Measurements from ENCODE around the gene LY6G5C.

LY6G5C gene

DNA sequence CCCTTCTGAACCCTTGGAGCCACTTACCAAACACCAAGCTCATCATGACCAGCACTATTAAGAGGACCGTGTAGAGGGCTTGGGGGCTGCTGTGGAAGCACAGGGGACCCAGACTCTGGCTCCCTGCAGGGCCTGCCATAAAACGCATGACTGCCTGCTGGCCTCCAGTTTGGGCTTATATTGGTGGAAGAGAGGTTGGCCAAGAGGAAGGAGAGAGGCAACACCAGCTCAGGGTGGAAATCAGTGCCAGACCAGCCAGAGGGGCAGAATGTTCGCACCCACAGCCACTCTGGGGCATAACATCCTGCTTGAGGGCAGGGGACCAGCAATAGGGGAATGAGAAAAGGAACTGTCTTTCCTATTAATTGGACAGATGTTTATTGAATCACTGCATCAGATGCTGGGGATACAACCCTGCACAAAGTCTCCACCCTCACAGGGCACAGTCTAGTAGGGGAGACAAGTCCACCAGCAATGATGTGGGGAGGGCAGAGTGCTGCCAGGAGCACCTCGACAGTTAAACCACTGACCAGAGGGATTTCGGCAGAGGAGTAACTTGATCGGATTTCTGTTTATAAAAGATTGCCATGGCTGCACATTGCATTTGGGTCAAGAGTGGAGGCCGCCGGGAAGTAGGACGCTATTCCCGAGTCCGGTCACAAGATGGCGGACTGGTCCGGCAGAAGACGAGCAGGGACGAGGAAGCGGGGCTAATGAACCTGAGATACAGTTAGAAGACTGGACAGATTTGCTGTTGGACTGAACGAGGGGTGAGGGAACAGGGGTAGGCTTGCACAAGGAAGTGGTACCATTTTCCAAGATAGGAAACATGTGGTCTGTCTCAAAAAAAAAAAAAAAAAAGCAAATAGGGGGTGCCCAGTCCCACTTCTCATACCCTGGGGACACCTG is at the start of gene LY6G5C:
Gene LY6G5C, minus strand, starts transcription at position 842 of the 909 bp plus-strand sequence. Its CDS starts 694 bp downstream, at position 148.
- in situ Hi-C loops (cut with MboI; ENCODE audit: low sequenced_read_pairs): no loop called here

GRCh38 chr6:31729979-31730630 is 49.2 kb upstream of the LY6G5C start:
- in situ Hi-C loops (cut with MboI; ENCODE audit: low sequenced_read_pairs): no loop called here

- in situ Hi-C loops (cut with MboI; ENCODE audit: low sequenced_read_pairs): no loop called here
Measured at GRCh38 chr6:31729515-31729978, 48.7 kb upstream of the LY6G5C start.

GRCh38 chr6:31728767-31729514 is 48.1 kb upstream of the LY6G5C start, which contains the start of gene DDAH2:
Gene DDAH2, minus strand, starts transcription at chr6:31729299. Its CDS starts 138 bp downstream, at chr6:31729161.
- in situ Hi-C loops (cut with MboI; ENCODE audit: low sequenced_read_pairs): no loop called here

- in situ Hi-C loops (cut with MboI; ENCODE audit: low sequenced_read_pairs): no loop called here
Measured at GRCh38 chr6:31727717-31728671, 47.1 kb upstream of the LY6G5C start.

DNA sequence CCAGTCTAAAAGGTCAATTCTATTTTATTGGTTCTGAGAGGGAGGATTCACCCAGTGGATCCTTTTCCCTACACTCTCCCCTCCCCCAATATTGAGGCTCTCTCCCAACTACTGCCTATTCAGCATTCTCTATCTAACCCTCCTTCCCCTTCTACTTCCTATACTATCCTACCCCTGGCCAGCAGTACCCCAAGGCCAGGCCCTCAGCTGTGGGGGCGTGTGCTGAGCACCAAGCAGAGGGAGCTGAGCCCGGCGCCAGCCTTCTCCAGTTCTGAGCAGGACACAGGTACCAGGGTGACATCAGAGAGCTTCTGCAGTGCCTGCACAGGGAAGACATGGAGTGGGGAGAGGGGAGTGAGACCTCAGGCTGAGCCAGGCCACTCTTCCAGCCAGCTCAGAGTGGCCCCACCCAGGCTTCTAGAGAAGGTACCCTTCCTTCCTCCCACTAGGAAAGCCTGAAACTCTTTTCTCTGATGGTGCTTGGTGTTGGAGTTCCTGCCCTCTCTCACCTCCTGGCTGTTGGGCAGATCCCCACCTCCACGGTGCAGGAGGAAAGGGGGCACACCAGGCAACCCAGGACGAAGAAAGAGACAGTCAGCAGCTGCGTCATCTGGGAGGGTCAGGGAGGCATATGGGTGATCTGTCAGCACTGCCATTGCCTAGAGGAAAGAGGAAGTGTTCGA is 46.3 kb upstream of the LY6G5C start:
- in situ Hi-C loops (cut with MboI; ENCODE audit: low sequenced_read_pairs): no loop called here

- in situ Hi-C loops (cut with MboI; ENCODE audit: low sequenced_read_pairs): no loop called here
Measured at GRCh38 chr6:31725502-31726350, 44.9 kb upstream of the LY6G5C start.

- in situ Hi-C loops (cut with MboI; ENCODE audit: low sequenced_read_pairs): no loop called here
Measured at GRCh38 chr6:31723980-31724691, 43.3 kb upstream of the LY6G5C start.

DNA sequence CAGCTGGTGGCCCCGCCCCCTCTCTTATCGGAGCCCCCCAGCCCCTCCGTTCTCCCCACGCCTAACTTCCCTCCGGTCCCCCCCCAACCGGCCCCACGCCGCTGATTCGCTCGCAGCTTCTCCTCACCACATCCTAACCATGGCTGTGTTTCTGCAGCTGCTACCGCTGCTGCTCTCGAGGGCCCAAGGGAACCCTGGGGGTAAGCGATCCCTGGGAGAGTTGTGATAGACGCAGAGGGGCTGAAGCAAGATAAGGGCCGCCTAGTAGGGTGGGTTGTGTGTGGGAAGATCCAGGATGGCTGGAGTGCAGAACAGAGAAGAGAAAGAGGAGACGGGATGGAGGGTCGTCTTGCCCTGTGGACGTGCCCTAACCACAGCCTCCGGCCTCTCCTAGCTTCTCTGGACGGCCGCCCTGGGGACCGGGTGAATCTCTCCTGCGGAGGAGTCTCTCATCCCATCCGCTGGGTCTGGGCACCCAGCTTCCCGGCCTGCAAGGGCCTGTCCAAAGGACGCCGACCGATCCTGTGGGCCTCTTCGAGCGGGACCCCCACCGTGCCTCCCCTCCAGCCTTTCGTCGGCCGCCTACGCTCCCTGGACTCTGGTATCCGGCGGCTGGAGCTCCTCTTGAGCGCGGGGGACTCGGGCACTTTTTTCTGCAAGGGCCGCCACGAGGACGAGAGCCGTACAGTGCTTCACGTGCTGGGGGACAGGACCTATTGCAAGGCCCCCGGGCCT is 42.5 kb upstream of the LY6G5C start, which contains the start of gene MPIG6B:
Gene MPIG6B, plus strand, starts transcription at position 129 of the 735 bp plus-strand sequence. Its CDS starts 11 bp downstream, at position 140.
- in situ Hi-C loops (cut with MboI; ENCODE audit: low sequenced_read_pairs): no loop called here

DNA sequence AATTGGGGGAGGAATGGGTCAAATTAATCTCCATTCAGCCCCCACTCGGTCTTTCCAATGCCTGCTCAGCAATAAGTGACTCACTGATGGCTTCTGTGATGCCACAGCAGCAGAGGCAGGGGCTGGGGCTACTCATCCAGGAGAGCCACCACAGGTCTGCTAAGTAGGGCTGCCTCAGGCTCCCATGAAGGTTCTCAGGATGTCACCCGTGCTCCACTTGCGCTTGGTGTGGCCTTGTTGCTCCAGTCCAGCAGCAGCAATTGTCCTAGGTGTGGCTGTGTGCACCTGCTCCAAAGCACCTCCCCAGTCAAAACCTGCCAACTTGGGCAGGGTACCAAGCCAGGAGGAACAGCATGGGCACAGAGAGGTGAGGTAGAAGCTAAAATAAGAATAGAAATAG is 41.3 kb upstream of the LY6G5C start:
- in situ Hi-C loops (cut with MboI; ENCODE audit: low sequenced_read_pairs): no loop called here

- in situ Hi-C loops (cut with MboI; ENCODE audit: low sequenced_read_pairs): no loop called here
Measured at GRCh38 chr6:31721351-31722020, 40.6 kb upstream of the LY6G5C start, which contains the start of gene LY6G6C. Gene LY6G6C, minus strand, starts transcription at chr6:31721746. Its CDS starts 67 bp downstream, at chr6:31721679.

DNA sequence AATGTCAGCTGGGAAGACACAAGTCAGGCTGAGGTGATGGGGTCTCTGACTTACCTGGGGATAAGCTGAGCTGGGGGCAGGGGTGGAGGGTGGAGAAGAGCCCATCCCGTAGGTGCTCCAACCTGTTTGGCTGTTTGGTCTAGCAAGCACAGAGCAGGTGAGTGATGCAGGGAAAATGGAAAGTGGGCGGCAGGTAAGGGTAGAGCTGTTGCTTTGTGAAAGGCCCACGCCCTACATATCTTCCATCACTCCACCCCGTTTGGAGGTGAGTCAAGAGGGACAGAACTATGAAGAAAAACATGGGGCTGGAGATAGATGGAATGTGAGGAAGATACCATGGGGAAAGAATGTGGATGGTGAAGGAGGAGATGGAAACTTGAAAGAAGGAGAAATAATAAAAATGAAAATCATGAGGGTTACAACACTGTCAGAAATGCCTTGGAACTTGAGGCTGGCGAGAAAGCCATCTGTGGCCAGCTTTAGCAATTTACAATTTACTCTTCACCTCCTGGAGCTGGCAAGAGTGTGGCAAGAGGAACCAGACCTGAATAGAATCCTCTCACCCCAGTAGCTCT is 39.4 kb upstream of the LY6G5C start:
- in situ Hi-C loops (cut with MboI; ENCODE audit: low sequenced_read_pairs): no loop called here

DNA sequence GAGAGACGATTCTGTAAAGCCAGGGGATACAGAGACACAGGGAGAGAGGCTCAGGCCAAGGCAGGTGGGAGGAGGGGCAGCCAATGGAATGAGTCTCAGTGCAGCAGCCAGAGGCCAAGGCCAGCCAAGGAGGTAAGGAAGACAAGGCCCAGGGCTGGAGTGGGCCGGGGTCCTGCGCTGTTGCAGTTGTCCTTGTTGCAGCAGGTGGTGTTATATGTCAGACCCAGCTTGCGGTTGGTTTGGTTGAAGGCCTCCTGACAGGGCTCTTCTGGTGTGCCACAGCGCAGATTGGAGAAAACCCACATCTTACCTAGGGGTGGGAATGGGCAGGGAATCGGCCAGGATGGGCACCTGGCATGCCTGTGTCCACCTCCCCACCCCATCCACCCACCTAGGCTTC is 38.1 kb upstream of the LY6G5C start:
- in situ Hi-C loops (cut with MboI; ENCODE audit: low sequenced_read_pairs): no loop called here

- in situ Hi-C loops (cut with MboI; ENCODE audit: low sequenced_read_pairs): no loop called here
Measured at GRCh38 chr6:31718265-31718664, 37.4 kb upstream of the LY6G5C start.

DNA sequence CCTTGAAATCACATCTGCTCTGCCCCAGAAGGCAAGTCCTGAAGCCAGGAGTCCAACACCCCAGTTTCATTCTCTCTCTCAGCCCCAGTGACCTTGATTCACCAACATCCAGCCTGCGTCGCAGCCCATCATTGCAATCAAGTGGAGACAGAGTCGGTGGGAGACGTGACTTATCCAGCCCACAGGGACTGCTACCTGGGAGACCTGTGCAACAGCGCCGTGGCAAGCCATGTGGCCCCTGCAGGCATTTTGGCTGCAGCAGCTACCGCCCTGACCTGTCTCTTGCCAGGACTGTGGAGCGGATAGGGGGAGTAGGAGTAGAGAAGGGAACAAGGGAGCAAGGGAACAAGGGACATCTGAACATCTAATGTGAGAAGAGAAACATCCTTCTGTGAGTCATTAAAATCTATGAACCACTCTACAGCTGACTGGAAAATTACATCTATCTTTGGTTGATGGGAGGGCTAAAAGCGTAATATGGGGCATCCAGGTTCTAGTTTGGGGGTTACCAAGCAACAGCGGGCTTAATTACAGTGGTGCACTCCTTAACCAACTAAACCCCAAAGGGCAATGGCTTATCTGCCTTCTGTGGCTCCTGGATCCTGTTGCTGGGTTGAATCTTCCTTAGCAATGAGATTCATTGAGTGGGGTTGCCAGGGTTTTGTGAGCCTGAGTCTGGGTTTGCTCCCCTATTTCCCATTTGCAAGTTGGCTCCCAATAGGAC is 36.8 kb upstream of the LY6G5C start:
- in situ Hi-C loops (cut with MboI; ENCODE audit: low sequenced_read_pairs): no loop called here

All from HL-60/S4 treated with retinoic acid at 250 ng/mL for 4 days and 3 days (cell line).